IPS DF 6.9 (cell line): ENCODE measurements around the gene OR2M5.

Experiments used
- DNase-seq: peaks from one replicate; pipeline ENCODE4 v3.0.0-alpha.2; 2013; ENCODE audit warnings: low read depth, low spot score
- H3K27ac ChIP-seq: one replicate; pipeline ENCODE4 v1.5.1; 2013; ENCODE audit warnings: low read length, control low read depth
- H3K27me3 ChIP-seq: 2 replicates; pipeline ENCODE4 v1.6.1; 2013; ENCODE audit warnings: mild to moderate bottlenecking, low read length; ENCODE audit not compliant: control insufficient read depth, insufficient read depth
- H3K36me3 ChIP-seq: 2 replicates; pipeline ENCODE4 v1.6.1; 2013; ENCODE audit warnings: low read length; ENCODE audit not compliant: control insufficient read depth, insufficient read depth
- H3K4me1 ChIP-seq: 2 replicates; pipeline ENCODE4 v1.6.1; 2013; ENCODE audit warnings: low read length; ENCODE audit not compliant: control insufficient read depth, insufficient read depth
- H3K4me3 ChIP-seq: 2 replicates; pipeline ENCODE4 v1.5.1; 2013; ENCODE audit warnings: mild to moderate bottlenecking, low read length
- H3K9me3 ChIP-seq: 2 replicates; pipeline ENCODE4 v1.6.1; 2013; ENCODE audit warnings: low read length, inconsistent platforms; ENCODE audit not compliant: control insufficient read depth, insufficient read depth
- WGBS: extraction: QIAGEN DNeasy Blood & Tissue Kit; methylation state at CpG from one replicate; pipeline ENCODE4 v1.1.7; 2013; ENCODE audit warnings: mixed read lengths, missing lambda C conversion rate; ENCODE audit not compliant: insufficient read length, insufficient coverage; 5-methylcytosine and 5-hydroxymethylcytosine counted together

Gene OR2M5

GRCh38 chr1:248144513-248145198 lies at the start of gene OR2M5:
Gene OR2M5, plus strand, starts transcription at chr1:248145148. Its CDS starts 0 bp downstream, at chr1:248145148.
- Histone ChIP-seq H3K4me3 (no peak within 1 kb of the TSS), H3K36me3 (no peaks in the 10 kb centered on the region), H3K27me3 (no peaks in the 10 kb centered on the region), H3K4me1 (no peaks in the 10 kb centered on the region), H3K27ac (no peak within 1 kb of the TSS), H3K9me3 (no peaks in the 10 kb centered on the region; the same call in 1 of the 2 replicates)
- no CpG with 5 or more reads among the region's 3 CpGs for WGBS
- no peak for DNase-seq

DNA sequence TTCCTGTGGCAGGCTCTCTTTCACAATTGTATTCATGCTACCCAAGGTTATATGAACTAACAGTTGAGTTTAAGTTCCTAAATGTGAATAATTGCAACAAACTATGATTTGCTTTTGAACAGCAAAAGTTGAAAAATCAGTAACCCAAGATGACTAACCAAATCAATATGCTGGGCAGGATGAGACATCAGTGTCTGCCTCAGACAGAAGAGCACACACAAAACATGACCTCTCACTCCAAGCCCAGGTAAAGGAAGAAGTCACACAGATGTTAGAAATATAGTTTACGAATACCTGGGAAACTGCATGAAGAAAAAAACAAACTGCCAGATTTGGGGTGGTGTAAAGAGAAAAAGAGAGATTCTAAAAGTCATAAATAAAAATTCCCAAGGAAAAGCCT lies 46.4 kb upstream of the OR2M5 start:
- WGBS: no CpG with 5 or more reads among the region's 1 CpG
- Histone ChIP-seq H3K36me3 (no peaks in the 10 kb centered on the region), H3K27ac (no peak overlapping the region), H3K4me3 (no peak overlapping the region), H3K9me3 (peaks cover 9% of the 10 kb centered on the region), H3K4me1 (no peaks in the 10 kb centered on the region), H3K27me3 (no peaks in the 10 kb centered on the region)
- DNase-seq: no peak

DNA sequence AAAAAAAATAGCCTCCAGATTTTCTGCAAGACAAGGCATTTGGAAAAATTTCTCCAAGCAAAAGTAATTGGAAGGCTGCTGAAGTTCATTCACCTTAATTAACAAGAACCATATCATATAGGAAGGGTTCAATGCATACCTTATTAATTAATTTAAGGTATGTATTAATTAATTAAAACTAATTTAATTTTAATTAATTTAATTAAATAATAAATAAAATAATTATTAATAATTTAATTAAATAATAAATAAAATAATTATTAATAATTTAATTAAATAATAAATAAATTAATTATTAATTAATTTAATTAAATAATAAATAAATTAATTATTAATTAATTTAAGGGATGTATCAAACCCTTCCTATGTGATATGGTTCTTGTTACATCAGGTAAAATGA lies 42.1 kb upstream of the OR2M5 start:
- H3K27ac ChIP-seq: no peak overlapping the region
- no peak overlapping the region for H3K4me3 ChIP-seq
- H3K27me3 ChIP-seq: no peaks in the 10 kb centered on the region
- DNase-seq: no peak
- H3K9me3 ChIP-seq: peaks cover 8% of the 10 kb centered on the region
- no peaks in the 10 kb centered on the region for H3K4me1 ChIP-seq
- H3K36me3 ChIP-seq: no peaks in the 10 kb centered on the region

DNA sequence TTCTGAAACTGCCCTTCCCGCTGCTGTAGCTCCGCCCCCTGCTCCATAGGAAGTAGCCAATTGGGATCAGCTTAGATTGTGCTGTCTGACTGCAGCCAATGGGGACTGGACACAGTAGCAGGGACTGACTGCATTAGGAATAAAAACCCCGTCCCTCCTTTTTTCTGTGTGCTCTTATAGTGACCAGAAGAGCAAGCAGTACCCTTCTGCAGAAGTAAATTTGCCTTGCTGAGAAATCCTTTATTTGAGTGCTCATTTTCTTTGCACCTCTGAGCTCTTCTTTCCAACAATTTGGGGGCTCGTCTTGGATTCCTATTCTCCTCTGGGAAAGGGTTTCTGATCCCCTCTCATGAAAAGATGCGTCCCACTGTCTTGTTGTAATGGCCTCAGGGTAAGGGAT lies 33.8 kb upstream of the OR2M5 start:
- WGBS: no CpG with 5 or more reads among the region's 5 CpGs
- Histone ChIP-seq H3K36me3 (no peaks in the 10 kb centered on the region), H3K4me3 (no peak overlapping the region), H3K27me3 (no peaks in the 10 kb centered on the region), H3K4me1 (no peaks in the 10 kb centered on the region), H3K9me3 (peaks cover 7% of the 10 kb centered on the region), H3K27ac (no peak overlapping the region)
- DNase-seq: no peak

DNA sequence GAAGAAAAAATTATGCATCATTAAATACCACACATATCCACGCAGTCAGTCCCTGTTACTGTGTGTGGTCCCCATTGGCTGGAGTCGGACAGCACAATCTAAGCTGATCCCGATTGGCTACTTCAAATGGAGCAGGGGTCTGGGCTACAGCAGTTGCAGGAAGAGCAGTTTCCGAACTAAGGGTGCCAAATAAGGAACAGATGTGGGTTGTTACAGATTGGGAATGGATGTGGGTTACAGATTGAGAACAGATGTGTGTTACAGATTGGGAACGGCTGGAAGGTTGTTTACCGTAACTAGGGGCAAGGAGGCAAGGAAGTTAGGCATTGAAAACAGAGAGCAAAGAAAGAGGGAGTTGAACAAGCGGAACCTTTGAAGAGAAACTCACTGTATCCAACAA lies 30.1 kb upstream of the OR2M5 start:
- Histone ChIP-seq H3K4me3 (no peak overlapping the region), H3K27me3 (no peaks in the 10 kb centered on the region), H3K9me3 (peaks cover 9% of the 10 kb centered on the region), H3K4me1 (no peaks in the 10 kb centered on the region), H3K27ac (no peak overlapping the region), H3K36me3 (no peaks in the 10 kb centered on the region)
- no CpG with 5 or more reads among the region's 7 CpGs for WGBS
- DNase-seq: no peak

DNA sequence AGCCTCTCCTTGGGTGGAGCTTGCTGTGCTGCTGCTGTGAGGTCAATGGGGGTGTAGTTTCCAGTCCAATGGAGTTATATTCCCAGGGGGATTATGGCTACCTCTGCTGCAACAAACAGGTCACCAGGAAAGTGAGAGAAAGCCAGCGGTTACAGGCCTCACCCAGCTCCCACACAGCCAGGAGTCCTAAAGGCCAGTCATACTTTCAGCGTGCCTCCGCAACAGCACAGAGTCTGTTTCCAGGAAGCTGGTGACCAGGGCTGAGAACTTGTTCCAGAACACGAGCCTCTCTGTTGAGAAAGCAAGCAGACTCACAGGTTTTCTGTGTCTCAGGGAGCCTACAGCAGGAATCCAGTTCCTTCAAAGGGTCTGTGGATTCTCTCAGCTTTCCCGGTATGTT lies 17.3 kb upstream of the OR2M5 start:
- Histone ChIP-seq H3K27ac (no peak overlapping the region), H3K4me3 (no peak overlapping the region), H3K27me3 (no peaks in the 10 kb centered on the region), H3K9me3 (peaks cover 14% of the 10 kb centered on the region), H3K36me3 (no peaks in the 10 kb centered on the region), H3K4me1 (no peaks in the 10 kb centered on the region)
- no peak for DNase-seq
- no CpG with 5 or more reads among the region's 5 CpGs for WGBS

DNA sequence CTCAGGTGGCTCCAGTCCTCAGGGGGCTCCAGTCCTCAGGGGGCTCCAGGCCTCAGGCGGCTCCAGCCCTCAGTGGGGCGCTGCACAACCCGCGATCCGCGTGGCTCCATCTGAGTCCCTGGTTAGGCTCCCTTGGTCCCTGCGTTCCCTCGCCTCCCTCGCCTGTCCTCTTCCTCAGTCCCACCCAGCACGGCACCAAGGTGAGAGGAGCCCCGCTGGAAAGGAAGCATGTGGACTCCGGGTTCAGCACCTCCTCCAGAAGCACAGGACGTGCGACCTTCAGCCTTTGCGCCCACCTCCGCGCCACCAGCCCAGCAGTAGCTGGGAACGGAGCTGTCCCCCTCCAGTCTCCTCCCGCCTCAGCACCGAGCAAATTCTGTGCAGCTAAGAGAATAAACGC lies 8.1 kb upstream of the OR2M5 start:
- no CpG with 5 or more reads among the region's 21 CpGs for WGBS
- H3K36me3 ChIP-seq: no peaks in the 10 kb centered on the region
- no peaks in the 10 kb centered on the region for H3K27me3 ChIP-seq
- H3K4me1 ChIP-seq: no peaks in the 10 kb centered on the region
- peaks cover 1% of the 10 kb centered on the region; the same call in 1 of the 2 replicates for H3K9me3 ChIP-seq
- no peak for DNase-seq
- H3K4me3 ChIP-seq: no peak overlapping the region
- no peak overlapping the region for H3K27ac ChIP-seq

GRCh38 chr1:248140846-248141245 lies 4.1 kb upstream of the OR2M5 start:
- no peak overlapping the region for H3K4me3 ChIP-seq
- DNase-seq: no peak
- WGBS: no CpG with 5 or more reads among the region's 1 CpG
- no peaks in the 10 kb centered on the region for H3K36me3 ChIP-seq
- no peak overlapping the region for H3K27ac ChIP-seq
- peaks cover 1% of the 10 kb centered on the region; the same call in 1 of the 2 replicates for H3K9me3 ChIP-seq
- H3K4me1 ChIP-seq: no peaks in the 10 kb centered on the region
- H3K27me3 ChIP-seq: no peaks in the 10 kb centered on the region

DNA sequence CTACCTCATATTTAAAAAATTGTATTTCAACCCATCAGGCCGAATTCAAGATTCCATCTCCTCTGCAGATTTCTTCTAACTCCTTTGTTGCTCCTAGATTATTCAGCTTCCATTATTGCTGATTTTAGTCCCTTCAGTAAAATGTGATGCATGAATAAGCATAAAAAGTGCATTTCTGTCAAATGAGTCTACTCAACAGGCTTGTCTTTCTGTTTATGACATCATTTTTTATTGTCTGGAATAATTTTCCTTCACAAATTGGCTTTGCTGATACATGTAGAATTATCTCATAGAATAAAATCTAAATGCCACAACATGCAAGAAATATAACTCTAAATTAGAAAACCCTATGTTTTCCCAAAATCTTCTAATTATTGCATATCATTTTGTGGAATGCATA lies 1.6 kb upstream of the OR2M5 start:
- Histone ChIP-seq H3K4me3 (no peak overlapping the region), H3K4me1 (no peaks in the 10 kb centered on the region), H3K9me3 (peaks cover under 1% of the 10 kb centered on the region; the same call in 1 of the 2 replicates), H3K27ac (no peak overlapping the region), H3K27me3 (no peaks in the 10 kb centered on the region), H3K36me3 (no peaks in the 10 kb centered on the region)
- no peak for DNase-seq
- 100% methylated on average over 1 of the region's 1 CpG for WGBS

- no peak for DNase-seq
- Histone ChIP-seq H3K27me3 (no peaks in the 10 kb centered on the region), H3K9me3 (peaks cover 10% of the 10 kb centered on the region), H3K27ac (no peak overlapping the region), H3K4me3 (no peak overlapping the region), H3K36me3 (no peaks in the 10 kb centered on the region), H3K4me1 (no peaks in the 10 kb centered on the region)
- WGBS: no CpG with 5 or more reads among the region's 6 CpGs
Observed at GRCh38 chr1:248152056-248152827, 7.3 kb downstream of the OR2M5 start.

DNA sequence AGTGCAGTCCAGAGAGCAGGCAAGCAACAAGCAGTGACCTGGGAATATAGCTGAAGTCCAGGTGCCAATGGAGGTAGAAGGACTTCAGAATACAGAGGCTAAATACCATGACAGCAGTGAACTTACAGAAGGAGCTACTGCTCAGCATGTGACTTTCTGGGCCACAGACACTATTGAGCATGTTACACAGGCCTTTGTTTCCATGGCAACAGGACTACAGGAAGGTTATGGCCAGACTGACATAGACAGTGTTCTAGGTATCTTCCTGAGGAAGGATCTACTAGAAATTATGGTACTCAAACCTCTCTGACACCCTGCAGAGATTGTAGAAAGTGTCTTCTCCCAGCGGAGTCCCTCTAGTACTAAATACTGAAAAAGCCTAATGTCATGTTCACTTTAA lies 11.0 kb downstream of the OR2M5 start:
- Histone ChIP-seq H3K27ac (no peak overlapping the region), H3K4me3 (no peak overlapping the region), H3K27me3 (no peaks in the 10 kb centered on the region), H3K36me3 (no peaks in the 10 kb centered on the region), H3K4me1 (no peaks in the 10 kb centered on the region), H3K9me3 (peaks cover 11% of the 10 kb centered on the region)
- no CpG with 5 or more reads among the region's 1 CpG for WGBS
- no peak for DNase-seq
